Body of pancreas (tissue), 4 donors: ENCODE measurements around the gene CDH4.

Source experiments
- CTCF ChIP-seq, 7 experiments: fragments of 450-650 bp in 4 of 7; fragments of 200-600 bp in 3 of 7; sonication (generic) in 3 of 7; IDR thresholded peaks; one replicate each; pipeline ENCODE4 v1.5.1; 2016 to 2019; ENCODE audit warnings: antibody characterized with exemption in 7 of 7
- POLR2A ChIP-seq, 3 donors: fragments of 450-650 bp; IDR thresholded peaks; one replicate each; pipeline ENCODE4 v1.6.1; 2016; ENCODE audit warnings: antibody characterized with exemption in 3 of 3, mild to moderate bottlenecking in 2 of 3

GRCh38 chr20:61230166-61230565 lies 21.9 kb upstream of the CDH4 start:
- TF ChIP-seq CTCF (IDR thresholded peaks at IDR 0.05) (no peak), POLR2A (IDR thresholded peaks at IDR 0.05) (no peak)
